Neural crest cell (in vitro differentiated cells): ENCODE data around the gene ADRA2A. TPM values are rescaled to one million over a fixed set of nuclear protein-coding genes. Genes with fewer than 3 reads are reported as not detected.

Experiments used
- DNase-seq: peaks from one replicate; pipeline ENCODE4 v3.0.0; 2021; ENCODE audit warnings: low read depth, mixed read lengths, low spot score
- H3K27ac Mint-ChIP-seq: one replicate; pipeline ENCODE4 v1.8.0; 2021; ENCODE audit warnings: mild to moderate bottlenecking, mixed read lengths; ENCODE audit not compliant: unreplicated experiment
- H3K27me3 Mint-ChIP-seq: 2 replicates; pipeline ENCODE4 v1.8.0; 2021; ENCODE audit warnings: low read depth, mild to moderate bottlenecking, mixed read lengths
- H3K36me3 Mint-ChIP-seq: 2 replicates; pipeline ENCODE4 v1.8.0; 2021; ENCODE audit warnings: low read depth, mild to moderate bottlenecking, mixed read lengths
- H3K4me1 Mint-ChIP-seq: 2 replicates; pipeline ENCODE4 v1.8.0; 2021; ENCODE audit warnings: mixed read lengths
- H3K4me3 Mint-ChIP-seq: one replicate; pipeline ENCODE4 v1.8.0; 2021; ENCODE audit warnings: mild to moderate bottlenecking, mixed read lengths
- H3K9me3 Mint-ChIP-seq: 2 replicates; pipeline ENCODE4 v1.8.0; 2021; ENCODE audit warnings: mixed read lengths
- total RNA-seq: library from RNA; stranded (reverse); gene quantifications from 2 replicates; pipeline ENCODE4 v1.2.1, GENCODE V29; 2021
- TF ChIP-seq, protein P1 (sequence below): fragments of 200-600 bp; sonication (generic); conservative IDR thresholded peaks from 2 replicates; pipeline ENCODE4 v1.5.0; 2021; ENCODE audit warnings: antibody characterized with exemption, mild to moderate bottlenecking

Gene ADRA2A
- total RNA-seq, 1 donor from 2014 or later, result 0.14 TPM

GRCh38 chr10:111079781-111080180 lies 3.0 kb downstream of the ADRA2A start:
- DNase-seq, result no peak
- no peak overlapping the region for H3K27ac Mint-ChIP-seq
- no peaks in the 10 kb centered on the region for H3K9me3 Mint-ChIP-seq
- H3K4me3 Mint-ChIP-seq, result peak overlapping the region; percentile 62
- TF ChIP-seq, protein P1, sequence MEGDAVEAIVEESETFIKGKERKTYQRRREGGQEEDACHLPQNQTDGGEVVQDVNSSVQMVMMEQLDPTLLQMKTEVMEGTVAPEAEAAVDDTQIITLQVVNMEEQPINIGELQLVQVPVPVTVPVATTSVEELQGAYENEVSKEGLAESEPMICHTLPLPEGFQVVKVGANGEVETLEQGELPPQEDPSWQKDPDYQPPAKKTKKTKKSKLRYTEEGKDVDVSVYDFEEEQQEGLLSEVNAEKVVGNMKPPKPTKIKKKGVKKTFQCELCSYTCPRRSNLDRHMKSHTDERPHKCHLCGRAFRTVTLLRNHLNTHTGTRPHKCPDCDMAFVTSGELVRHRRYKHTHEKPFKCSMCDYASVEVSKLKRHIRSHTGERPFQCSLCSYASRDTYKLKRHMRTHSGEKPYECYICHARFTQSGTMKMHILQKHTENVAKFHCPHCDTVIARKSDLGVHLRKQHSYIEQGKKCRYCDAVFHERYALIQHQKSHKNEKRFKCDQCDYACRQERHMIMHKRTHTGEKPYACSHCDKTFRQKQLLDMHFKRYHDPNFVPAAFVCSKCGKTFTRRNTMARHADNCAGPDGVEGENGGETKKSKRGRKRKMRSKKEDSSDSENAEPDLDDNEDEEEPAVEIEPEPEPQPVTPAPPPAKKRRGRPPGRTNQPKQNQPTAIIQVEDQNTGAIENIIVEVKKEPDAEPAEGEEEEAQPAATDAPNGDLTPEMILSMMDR, result no peak
- H3K36me3 Mint-ChIP-seq, result no peaks in the 10 kb centered on the region
- H3K27me3 Mint-ChIP-seq, result peaks cover 71% of the 10 kb centered on the region
- no peaks in the 10 kb centered on the region for H3K4me1 Mint-ChIP-seq

DNA sequence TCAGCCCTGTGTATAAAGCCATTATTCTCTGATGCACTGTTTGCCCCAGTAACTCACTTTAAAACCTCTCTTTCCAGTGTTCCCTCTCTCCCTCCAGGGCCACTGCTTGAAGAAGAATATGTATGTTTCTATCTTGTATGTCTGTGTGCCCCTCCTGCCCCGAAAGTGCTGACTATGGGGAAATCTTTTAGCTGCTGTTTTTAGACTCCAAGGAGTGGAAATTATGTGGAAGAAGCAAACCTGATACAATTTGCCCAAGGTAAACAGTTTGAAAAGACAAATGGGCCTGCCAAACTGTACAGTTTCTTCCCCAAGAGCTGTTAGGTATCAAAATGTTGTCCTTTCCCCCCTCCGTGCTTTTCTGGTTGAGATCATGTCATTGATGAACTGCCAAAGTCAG lies 3.4 kb downstream of the ADRA2A start:
- Mint-ChIP-seq H3K4me3 (peak overlapping the region; percentile 62), H3K27me3 (peaks cover 66% of the 10 kb centered on the region), H3K36me3 (no peaks in the 10 kb centered on the region), H3K27ac (no peak overlapping the region), H3K4me1 (no peaks in the 10 kb centered on the region), H3K9me3 (no peaks in the 10 kb centered on the region)
- TF ChIP-seq, protein P1, result no peak
- no peak for DNase-seq

- Mint-ChIP-seq H3K9me3 (no peaks in the 10 kb centered on the region), H3K27me3 (peaks cover 57% of the 10 kb centered on the region), H3K4me3 (no peak overlapping the region), H3K4me1 (no peaks in the 10 kb centered on the region), H3K27ac (no peak overlapping the region), H3K36me3 (no peaks in the 10 kb centered on the region)
- DNase-seq, result no peak
- TF ChIP-seq, protein P1, result no peak
These were observed 4.8 kb downstream of the ADRA2A start for GRCh38 chr10:111081595-111081994.

DNA sequence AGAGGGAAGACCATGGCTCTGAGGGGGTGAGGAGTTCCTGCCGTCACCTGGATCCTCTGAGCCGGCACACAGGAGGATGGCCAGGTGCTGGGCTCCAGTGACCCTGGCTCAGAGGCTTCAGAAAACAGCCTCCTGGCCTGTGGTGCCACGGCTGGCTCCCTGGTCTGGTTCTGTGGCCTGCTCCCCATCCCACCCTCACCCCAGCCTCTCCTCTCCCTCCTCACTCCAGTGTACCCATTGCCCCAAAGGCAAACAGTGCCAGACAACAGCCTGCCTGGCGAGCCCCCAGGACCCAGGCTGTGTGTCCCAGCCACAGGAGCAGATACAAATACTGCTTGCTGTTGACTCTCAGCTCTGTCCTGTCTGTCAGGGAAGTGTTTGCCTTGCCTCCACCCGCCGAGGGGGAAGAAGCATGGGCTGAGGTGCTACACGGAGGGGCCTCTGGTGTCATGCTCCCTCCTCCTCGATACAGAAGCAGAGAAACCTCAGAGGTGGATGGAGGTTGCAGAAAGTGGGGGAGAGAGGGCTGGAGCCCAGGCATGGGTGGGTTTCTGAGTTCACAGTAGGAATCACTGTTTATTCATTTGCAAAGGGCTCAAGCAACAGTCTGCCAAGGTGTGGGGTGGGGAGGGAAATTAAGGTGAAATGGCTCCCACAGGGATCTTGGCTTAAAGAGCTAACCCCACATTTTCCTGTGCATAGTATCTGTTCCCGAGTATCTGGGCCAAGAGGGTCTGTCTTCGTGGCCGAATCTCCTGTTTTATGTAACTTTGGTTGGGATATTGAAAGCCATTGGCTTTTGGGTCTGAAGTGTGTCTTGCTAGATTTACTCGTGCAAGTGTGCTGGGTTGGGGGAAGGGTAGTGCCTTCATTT lies 5.5 kb downstream of the ADRA2A start:
- DNase-seq, result no peak
- peaks cover 52% of the 10 kb centered on the region for H3K27me3 Mint-ChIP-seq
- H3K36me3 Mint-ChIP-seq, result no peaks in the 10 kb centered on the region
- H3K27ac Mint-ChIP-seq, result no peak overlapping the region
- no peak overlapping the region for H3K4me3 Mint-ChIP-seq
- TF ChIP-seq, protein P1, result no peak
- no peaks in the 10 kb centered on the region for H3K9me3 Mint-ChIP-seq
- no peaks in the 10 kb centered on the region for H3K4me1 Mint-ChIP-seq

DNA sequence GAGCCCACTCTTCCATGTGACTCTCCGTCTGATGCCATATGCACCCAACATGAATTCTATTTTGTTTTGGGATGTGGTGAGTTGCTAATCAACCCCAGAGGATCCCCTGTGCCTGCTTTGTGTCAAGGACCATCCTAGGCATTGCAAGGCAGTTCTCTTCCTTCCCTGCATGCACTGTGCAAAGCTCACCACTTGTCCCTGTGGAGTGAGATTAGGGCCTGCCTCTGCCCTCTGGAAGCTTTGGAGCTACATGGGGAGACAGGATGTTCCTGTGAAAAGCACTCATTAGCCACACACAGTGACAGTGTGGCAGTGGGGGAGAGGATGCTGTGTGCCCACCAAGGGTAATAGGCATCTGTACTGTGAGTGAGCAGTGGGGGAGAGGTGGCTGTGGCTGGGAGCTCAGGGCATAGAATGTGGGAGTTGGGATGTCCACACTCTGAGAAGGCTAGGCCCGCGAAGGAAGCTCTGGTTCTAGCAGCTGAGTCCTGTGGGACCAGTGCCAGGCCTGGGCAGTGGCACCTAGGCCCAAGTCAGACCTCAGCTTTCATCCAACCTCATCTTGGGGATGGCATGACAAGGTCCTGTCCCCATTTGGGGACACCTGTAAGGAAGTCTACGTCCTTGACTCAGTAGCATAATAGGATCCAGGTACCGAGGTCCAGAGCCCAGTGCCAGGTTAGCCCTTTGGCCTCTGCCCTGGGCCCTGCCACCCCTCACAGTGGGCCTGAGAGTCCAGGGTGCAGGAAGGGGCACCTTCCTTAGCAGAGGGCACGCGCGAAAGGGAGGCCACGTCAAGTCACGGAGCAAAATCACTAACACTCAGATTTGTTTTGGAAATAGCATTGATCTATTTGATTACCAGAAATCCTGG lies 6.6 kb downstream of the ADRA2A start:
- TF ChIP-seq, protein P1, result no peak
- Mint-ChIP-seq H3K36me3 (no peaks in the 10 kb centered on the region), H3K27ac (no peak overlapping the region)

More for the DNA sequence above, 6.6 kb downstream of the ADRA2A start:
- H3K4me1 Mint-ChIP-seq, result no peaks in the 10 kb centered on the region
- peaks cover 43% of the 10 kb centered on the region for H3K27me3 Mint-ChIP-seq
- no peaks in the 10 kb centered on the region for H3K9me3 Mint-ChIP-seq
- no peak for DNase-seq
- H3K4me3 Mint-ChIP-seq, result no peak overlapping the region
